Vagina (tissue), 2 donors: ENCODE results near the gene DLG4.

Source experiments
- CTCF ChIP-seq, 3 experiments: fragments of 450-650 bp in 2 of 3; fragments of 200-600 bp in 1 of 3; sonication (generic) in 1 of 3; IDR thresholded peaks; one replicate each; pipeline ENCODE4 v1.5.1; 2017 to 2019; ENCODE audit warnings: antibody characterized with exemption in 3 of 3, mild to moderate bottlenecking in 2 of 3, moderate library complexity in 2 of 3
- POLR2A ChIP-seq, 2 donors: fragments of 450-650 bp; IDR thresholded peaks; one replicate each; pipeline ENCODE4 v1.6.1; 2017; ENCODE audit warnings: antibody characterized with exemption in 2 of 2, mild to moderate bottlenecking in 2 of 2, moderate library complexity in 2 of 2
- POLR2AphosphoS5 ChIP-seq, 2 donors: sonication (generic); formaldehyde crosslinking; IDR thresholded peaks; one replicate each; pipeline ENCODE4 v1.9.0; 2017; ENCODE audit warnings: antibody characterized with exemption in 2 of 2, mild to moderate bottlenecking in 2 of 2, low read depth in 1 of 2; ENCODE audit not compliant: insufficient read depth in 1 of 2

- TF ChIP-seq POLR2AphosphoS5 (IDR thresholded peaks at IDR 0.05; ENCODE audit: insufficient read depth in 1 of 2, low read depth in 1 of 2) = no peak
- no peak for TF ChIP-seq CTCF (IDR thresholded peaks at IDR 0.05)
- no peak for TF ChIP-seq POLR2A (IDR thresholded peaks at IDR 0.05)
Measured at GRCh38 chr17:7262192-7262934, 42.7 kb upstream of the DLG4 start, which contains the start of gene CLDN7.
